ENCODE data around the gene MIB1. TPM values are rescaled to one million over a fixed set of nuclear protein-coding genes. Genes with fewer than 3 reads are reported as not detected.

MIB1 gene
- total RNA-seq, 2 experiments from 2014 or later: 13.6 to 15.3 TPM

DNA sequence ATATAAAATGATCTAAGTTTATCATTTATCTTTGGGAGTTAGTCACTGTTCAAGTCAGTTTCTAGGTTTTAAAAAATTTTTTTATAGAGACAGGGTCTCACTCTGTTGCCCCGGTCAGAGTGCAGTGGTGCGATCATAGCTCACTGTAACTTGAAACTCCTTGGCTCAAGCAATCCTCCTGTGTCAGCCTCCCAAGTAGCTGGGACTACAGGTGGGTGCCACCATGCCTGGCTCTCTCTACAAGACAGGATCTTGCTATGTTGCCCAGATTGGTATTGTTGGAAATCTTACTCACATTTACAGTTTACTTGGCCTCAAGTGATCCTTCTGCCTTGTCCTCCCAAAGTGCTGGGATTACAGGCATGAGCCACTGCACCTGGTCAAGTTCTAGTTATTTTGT is 74.5 kb downstream of the MIB1 start:
- Histone ChIP-seq H3K4me1 (ENCODE audit: insufficient read depth, low read length) (no peaks in the 10 kb centered on the region), H3K9me3 (ENCODE audit: control insufficient read depth in 1 of 2, insufficient read depth in 1 of 2, low read length in 2 of 2) (no peaks in the 10 kb centered on the region), H3K27me3 (ENCODE audit: control insufficient read depth in 1 of 2, insufficient read depth in 2 of 2, low read length in 2 of 2) (no peaks in the 10 kb centered on the region), H3K4me3 (ENCODE audit: low read length) (no peak overlapping the region), H3K36me3 (ENCODE audit: insufficient read depth, low read length) (peaks cover 27% of the 10 kb centered on the region), H3K27ac (ENCODE audit: low read depth in 1 of 2, low read length in 2 of 2) (no peak overlapping the region)
- H3K9me3 Mint-ChIP-seq: no peaks in the 10 kb centered on the region
- no peak overlapping the region for H3K4me3 Mint-ChIP-seq
- CTCF ChIA-PET: no interaction called here
- POLR2A ChIA-PET: interaction anchor here (0.6 kb wide), 1 partner anchor 16 kb away, joined by 3 read pairs; no protein-coding TSS in a partner anchor
- H3K36me3 Mint-ChIP-seq (ENCODE audit: low read depth): peaks cover 59% of the 10 kb centered on the region
- ATAC-seq (ENCODE audit: poor library complexity): no peak
- intact Hi-C loops (cut with DNase I, micrococcal nuclease): no loop called here
- H3K4me1 Mint-ChIP-seq (ENCODE audit: low read depth): no peaks in the 10 kb centered on the region
- no peak overlapping the region for H3K27ac Mint-ChIP-seq
- no peaks in the 10 kb centered on the region for H3K27me3 Mint-ChIP-seq
- DNase-seq: no peak
- TF ChIP-seq, protein P1, sequence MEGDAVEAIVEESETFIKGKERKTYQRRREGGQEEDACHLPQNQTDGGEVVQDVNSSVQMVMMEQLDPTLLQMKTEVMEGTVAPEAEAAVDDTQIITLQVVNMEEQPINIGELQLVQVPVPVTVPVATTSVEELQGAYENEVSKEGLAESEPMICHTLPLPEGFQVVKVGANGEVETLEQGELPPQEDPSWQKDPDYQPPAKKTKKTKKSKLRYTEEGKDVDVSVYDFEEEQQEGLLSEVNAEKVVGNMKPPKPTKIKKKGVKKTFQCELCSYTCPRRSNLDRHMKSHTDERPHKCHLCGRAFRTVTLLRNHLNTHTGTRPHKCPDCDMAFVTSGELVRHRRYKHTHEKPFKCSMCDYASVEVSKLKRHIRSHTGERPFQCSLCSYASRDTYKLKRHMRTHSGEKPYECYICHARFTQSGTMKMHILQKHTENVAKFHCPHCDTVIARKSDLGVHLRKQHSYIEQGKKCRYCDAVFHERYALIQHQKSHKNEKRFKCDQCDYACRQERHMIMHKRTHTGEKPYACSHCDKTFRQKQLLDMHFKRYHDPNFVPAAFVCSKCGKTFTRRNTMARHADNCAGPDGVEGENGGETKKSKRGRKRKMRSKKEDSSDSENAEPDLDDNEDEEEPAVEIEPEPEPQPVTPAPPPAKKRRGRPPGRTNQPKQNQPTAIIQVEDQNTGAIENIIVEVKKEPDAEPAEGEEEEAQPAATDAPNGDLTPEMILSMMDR (IDR thresholded peaks at IDR 0.05): no peak

DNA sequence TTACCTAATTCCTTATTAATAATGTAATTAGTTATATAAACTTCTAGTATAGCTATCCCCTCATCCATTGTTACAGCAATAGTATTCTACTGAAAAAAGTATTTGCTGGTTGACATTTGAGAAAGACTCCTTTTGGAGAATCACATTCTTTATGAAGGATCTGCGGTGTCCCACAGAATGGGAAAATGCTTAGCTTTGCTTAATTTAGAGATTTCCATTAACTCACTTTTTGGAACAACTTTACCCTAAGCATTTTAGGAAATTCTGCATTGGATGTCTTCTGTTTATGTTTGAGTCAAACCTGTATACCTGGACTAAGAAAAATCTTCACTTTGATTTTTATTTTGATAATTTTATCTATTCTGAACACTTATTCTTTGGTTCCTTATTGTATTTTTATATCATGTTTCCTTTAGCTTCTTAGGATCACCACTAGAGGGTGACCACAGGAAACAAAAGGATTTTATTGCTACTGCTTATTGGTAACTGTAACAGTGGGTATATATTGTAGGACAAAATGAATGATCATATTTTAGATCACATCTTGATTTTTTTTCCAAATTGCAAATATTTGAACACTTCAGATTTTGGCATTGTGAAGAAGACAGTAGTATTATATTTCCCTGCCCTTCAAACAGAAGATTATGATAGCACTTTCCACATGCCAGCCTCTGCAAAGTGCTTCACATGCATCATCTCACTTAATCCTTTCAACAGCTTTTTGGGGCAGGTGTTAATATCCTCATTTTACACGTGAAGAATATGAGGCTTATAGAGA is 79.6 kb downstream of the MIB1 start:
- ATAC-seq (ENCODE audit: poor library complexity): no peak
- H3K27ac ChIP-seq (ENCODE audit: low read depth in 1 of 2, low read length in 2 of 2): no peak overlapping the region
- ChIA-PET POLR2A (no interaction called here), CTCF (interaction anchor here (0.6 to 1.3 kb wide), 3 partner anchors 14 to 456 kb away, joined by 3 read pairs; no protein-coding TSS in a partner anchor)
- intact Hi-C loops (cut with DNase I, micrococcal nuclease): no loop called here
- no peaks in the 10 kb centered on the region for H3K27me3 Mint-ChIP-seq
- no peaks in the 10 kb centered on the region for H3K27me3 ChIP-seq (ENCODE audit: control insufficient read depth in 1 of 2, insufficient read depth in 2 of 2, low read length in 2 of 2)
- TF ChIP-seq, protein P1 (IDR thresholded peaks at IDR 0.05): no peak
- H3K36me3 ChIP-seq (ENCODE audit: insufficient read depth, low read length): peaks cover 25% of the 10 kb centered on the region
- H3K36me3 Mint-ChIP-seq (ENCODE audit: low read depth): peaks cover 79% of the 10 kb centered on the region
- no peaks in the 10 kb centered on the region for H3K9me3 ChIP-seq (ENCODE audit: control insufficient read depth in 1 of 2, insufficient read depth in 1 of 2, low read length in 2 of 2)
- H3K4me3 Mint-ChIP-seq: no peak overlapping the region
- no peak overlapping the region for H3K27ac Mint-ChIP-seq
- no peaks in the 10 kb centered on the region for H3K9me3 Mint-ChIP-seq
- no peaks in the 10 kb centered on the region for H3K4me1 ChIP-seq (ENCODE audit: insufficient read depth, low read length)
- DNase-seq: peak in 1 of 14 experiments; percentile 4
- no peak overlapping the region for H3K4me3 ChIP-seq (ENCODE audit: low read length)
- no peaks in the 10 kb centered on the region for H3K4me1 Mint-ChIP-seq (ENCODE audit: low read depth)

- Mint-ChIP-seq H3K4me3 (no peak overlapping the region), H3K27ac (no peak overlapping the region), H3K4me1 (ENCODE audit: low read depth) (no peaks in the 10 kb centered on the region), H3K9me3 (no peaks in the 10 kb centered on the region), H3K36me3 (ENCODE audit: low read depth) (peaks cover 75% of the 10 kb centered on the region), H3K27me3 (no peaks in the 10 kb centered on the region)
- no peak overlapping the region for H3K27ac ChIP-seq (ENCODE audit: low read depth in 1 of 2, low read length in 2 of 2)
- TF ChIP-seq, protein P1 (IDR thresholded peaks at IDR 0.05): no peak
- H3K36me3 ChIP-seq (ENCODE audit: insufficient read depth, low read length): peaks cover 20% of the 10 kb centered on the region
- H3K4me1 ChIP-seq (ENCODE audit: insufficient read depth, low read length): no peaks in the 10 kb centered on the region
- ATAC-seq (ENCODE audit: poor library complexity) (no peak), DNase-seq (no peak)
- no peak overlapping the region for H3K4me3 ChIP-seq (ENCODE audit: low read length)
- H3K27me3 ChIP-seq (ENCODE audit: control insufficient read depth in 1 of 2, insufficient read depth in 2 of 2, low read length in 2 of 2): no peaks in the 10 kb centered on the region
- CTCF ChIA-PET: interaction anchor here (0.6 to 1.3 kb wide), 3 partner anchors 14 to 456 kb away, joined by 3 read pairs; no protein-coding TSS in a partner anchor
- intact Hi-C loops (cut with DNase I, micrococcal nuclease): no loop called here
- no peaks in the 10 kb centered on the region for H3K9me3 ChIP-seq (ENCODE audit: control insufficient read depth in 1 of 2, insufficient read depth in 1 of 2, low read length in 2 of 2)
- POLR2A ChIA-PET: no interaction called here
Observed at GRCh38 chr18:21820811-21821143, 80.2 kb downstream of the MIB1 start.
